GM19193 (cell line): ENCODE results near the gene NAP1L4.

ENCODE experiments used
- POLR2A ChIP-seq: IDR thresholded peaks from 4 replicates; pipeline ENCODE4 v1.6.1; 2011; ENCODE audit not compliant: insufficient read depth, insufficient read length; ENCODE audit errors: extremely low read depth

NAP1L4 gene

DNA sequence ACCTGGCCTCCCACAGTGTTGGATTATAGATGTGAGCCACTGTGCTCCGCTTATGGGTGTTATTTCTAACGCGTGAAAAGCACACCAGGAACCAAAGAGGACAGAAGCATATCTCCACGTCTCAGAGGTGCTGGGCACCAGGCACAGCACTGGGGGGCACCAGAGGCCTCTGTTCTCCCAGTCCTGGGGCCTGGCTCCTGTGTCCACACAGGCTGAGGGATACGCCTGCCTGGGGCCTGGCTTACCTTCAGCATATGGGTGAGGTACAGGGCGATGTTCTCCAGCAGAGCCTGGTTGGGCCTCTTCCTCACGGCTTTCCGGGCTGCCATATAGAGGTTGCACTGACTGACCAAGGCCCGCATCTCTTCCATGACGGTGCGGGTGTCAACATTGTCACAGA is 24.7 kb upstream of the NAP1L4 start:
- no peak for TF ChIP-seq POLR2A

DNA sequence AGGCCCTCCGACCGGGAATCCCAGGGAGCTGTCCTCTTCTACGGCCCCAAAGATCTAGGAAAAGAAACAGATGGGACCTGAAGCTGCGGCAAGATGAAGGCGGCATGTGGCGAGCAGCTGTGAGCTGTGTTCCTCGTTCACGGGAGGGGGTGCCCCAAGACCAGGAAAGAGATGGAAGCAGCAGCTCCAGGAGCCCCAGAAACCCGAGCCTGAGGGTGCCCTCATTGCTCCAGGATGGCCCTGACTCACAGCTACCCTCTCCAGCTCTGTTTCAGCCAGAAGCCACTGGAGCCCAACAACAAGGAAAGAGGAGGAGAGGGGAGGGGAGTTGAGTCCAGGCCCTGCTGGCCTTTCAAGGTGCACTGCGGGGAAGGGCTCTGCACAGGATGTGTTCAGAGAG is 23.7 kb upstream of the NAP1L4 start:
- no peak for TF ChIP-seq POLR2A

DNA sequence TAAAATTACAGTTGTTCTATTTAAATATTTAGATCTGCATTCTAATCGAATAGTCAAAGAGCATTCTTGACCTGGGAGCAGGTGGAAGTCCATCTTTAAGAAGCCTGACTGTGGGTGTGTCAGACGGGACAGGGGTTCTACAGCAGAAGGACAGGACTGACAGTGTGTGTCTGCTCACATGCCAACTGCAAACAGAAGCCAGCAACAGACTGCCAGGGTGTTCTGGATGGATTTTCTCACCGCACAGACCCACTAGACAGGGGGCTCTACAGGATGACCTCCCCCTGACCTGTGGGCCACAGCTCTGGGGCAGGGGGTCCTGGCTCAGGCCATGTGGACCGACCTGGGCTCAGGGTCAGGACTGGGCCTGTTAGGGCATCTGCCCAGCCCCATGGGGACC is 22.8 kb upstream of the NAP1L4 start:
- no peak for TF ChIP-seq POLR2A

DNA sequence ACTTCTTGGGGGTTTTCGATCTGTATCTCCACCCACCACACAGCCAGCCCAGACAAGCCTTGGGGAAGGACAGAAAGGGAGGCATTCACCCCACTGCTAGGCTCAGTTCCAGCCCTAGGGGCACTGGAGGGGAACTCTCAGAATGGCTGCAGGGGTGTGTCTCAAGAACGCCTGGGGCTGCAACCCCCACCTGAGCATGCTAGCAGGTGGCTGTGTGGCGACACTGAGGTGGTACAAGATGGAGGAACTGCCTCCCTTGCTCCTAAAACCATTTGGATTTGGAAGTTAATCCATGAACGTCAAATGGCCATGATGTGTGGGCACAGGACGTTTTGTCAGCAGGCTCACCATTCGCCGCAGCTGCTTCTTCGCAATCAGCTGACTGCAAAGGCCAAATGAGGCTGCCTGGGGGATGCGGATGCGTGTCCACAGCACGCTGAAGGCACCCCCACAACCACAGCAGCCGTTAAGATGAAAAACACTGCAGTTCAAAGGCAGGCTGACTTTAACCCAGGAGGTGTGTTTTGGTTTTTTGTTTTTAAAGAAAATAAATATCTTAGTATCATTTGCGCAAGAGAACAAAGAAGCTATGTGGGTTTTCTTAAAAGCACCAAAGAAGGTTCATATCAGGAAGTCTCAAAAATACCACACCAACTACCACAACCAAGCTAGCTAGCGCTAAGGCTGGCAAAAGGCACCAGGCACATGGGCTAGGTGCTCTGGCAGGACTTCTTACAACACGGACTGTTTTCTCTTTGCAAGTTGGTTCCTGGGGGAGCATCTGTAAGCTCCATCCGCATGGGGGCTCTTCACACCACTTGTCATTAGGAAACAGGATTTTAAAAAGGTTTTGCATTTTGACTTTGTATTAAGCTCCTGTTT is 22.2 kb upstream of the NAP1L4 start:
- TF ChIP-seq POLR2A, result no peak

DNA sequence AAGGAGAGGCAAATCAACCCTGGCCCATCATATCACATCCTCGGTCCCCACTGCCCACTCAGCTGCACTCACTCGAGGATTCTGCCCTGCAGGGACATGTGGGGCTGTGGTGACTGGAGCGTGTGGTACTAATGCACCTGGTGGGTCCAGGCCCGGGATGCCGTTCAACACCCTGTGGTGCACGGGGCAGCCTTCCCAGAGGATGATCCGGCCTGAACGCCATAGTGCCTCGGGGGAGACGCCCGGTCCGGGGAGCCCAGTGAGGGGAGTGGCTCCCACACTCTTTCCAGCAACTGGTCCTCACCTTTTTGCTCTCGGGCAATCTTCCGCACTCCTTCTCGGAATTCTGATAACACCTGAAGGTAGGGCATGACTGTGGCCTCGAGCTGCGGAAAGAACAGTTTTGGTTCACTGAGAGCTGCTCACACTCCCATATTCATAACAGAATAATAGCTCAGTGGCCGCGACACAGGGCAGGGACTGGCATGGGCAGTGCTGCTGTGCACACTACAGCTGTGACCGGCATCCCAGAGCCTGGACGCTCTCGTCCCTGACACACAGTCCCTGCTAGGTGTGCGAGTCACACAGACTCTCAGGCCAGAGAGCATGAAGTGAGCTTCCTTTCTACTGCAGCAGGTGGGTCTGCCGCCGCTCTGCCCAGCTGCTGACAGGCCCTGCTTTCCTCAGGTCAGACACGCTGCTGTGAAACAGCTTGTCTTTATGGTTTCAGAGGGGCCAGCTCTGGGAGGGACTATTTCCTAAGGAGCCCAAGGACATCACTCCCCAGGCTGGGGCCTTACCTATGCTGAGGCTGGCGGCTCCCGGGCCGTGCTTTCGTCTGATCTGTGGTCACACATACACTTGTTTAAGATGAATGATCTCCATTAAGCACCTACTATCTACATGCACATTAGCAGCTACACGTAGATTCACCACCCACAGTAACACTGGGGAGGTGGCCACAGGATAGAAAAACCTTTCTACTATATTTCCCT is 20.1 kb upstream of the NAP1L4 start:
- no peak for TF ChIP-seq POLR2A

GRCh38 chr11:3010521-3011275 is 18.6 kb upstream of the NAP1L4 start:
- TF ChIP-seq POLR2A, result no peak

DNA sequence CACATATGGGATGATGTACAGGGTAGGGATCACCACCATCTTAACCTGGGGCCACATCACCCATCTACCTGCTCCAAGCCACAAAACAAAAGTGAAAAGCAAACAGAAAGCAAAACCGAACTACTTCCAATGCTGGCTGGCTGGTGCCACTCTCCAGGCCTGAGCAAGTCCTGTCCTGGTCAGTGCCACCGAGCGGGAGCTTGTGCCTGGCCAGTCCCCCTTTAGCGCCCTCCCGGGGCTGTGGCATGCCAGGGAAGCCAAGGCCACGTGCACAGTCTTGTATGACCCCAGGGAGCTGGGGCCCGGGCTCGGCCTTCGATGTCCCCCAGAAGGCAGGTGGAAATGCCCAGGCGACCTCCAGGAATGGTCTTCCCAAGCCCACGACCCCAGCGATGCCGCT is 17.9 kb upstream of the NAP1L4 start:
- no peak for TF ChIP-seq POLR2A

DNA sequence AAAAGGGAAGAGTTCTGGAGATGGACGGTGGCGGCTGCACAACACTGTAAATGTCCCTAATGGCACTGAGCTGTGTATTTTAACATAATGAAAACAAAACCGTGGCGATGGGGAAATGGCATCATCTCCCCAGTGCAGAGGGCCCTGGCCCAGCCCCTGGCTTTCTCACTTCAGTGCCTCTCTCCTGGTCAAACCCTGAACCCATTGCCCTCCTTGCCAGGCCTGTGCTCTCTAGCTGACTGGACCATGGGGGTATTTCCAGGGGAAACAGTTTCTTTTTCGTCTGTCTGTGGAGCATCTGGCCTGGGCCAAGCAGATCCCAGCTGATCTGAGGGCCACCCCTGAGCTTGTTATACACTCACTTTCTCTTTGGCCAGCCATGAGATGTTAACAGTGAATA is 17.4 kb upstream of the NAP1L4 start:
- TF ChIP-seq POLR2A, result no peak

DNA sequence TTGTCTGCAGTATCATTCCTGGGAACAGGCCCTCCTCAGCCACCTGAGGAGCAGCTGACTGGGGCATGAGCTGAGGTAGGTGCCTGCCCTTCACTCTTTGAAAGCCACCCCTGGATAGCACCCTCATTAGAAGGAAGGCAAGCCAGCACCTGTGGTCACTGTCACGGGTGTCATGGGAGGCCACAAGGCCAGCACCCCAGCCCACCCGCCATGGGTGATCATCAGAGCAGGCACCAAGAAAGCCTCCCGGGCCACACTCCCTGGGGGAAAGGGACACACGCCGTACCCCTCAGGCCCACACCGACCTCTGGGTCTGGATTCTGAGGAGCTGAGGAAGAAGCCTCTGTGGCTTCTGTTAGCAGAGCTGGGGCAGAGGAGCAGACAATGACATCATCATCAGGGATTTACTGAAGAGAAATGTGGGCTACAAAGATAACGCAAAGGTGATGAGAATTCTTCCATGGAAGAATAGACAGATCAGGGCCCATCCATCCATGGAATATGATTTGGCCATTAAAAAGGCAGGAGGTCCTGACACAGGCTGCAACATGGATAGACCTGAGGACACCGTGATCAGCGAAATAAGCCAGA is 16.7 kb upstream of the NAP1L4 start:
- no peak for TF ChIP-seq POLR2A

DNA sequence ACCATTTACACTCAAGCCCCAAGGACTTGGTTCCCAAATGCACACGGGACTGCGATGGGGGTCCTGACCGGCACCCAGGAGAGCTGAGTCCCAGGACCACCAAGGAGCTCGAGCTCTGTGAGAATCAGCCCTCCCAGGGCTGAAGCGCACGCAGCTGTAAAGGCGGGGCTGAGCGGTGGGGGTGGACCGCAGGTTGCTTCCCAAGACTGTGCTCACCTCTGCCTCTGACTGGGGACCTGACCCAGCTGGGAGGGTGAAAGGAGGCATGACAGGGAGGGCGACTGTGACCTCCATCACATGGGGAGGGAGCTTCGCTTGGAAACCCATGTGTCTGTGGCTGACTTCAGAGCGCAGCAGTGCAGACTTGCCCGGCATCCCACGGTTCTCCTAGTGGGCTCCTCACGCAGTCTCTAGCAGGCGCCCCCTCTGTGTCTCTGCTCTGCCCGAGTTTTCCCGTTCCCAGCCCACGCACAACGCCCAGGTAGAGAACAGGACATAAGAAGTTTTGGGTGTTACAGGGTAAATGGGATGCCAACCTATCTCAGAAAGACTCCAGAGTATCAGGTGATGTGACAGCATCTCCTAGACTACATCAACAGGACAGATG is 15.4 kb upstream of the NAP1L4 start:
- TF ChIP-seq POLR2A, result no peak

DNA sequence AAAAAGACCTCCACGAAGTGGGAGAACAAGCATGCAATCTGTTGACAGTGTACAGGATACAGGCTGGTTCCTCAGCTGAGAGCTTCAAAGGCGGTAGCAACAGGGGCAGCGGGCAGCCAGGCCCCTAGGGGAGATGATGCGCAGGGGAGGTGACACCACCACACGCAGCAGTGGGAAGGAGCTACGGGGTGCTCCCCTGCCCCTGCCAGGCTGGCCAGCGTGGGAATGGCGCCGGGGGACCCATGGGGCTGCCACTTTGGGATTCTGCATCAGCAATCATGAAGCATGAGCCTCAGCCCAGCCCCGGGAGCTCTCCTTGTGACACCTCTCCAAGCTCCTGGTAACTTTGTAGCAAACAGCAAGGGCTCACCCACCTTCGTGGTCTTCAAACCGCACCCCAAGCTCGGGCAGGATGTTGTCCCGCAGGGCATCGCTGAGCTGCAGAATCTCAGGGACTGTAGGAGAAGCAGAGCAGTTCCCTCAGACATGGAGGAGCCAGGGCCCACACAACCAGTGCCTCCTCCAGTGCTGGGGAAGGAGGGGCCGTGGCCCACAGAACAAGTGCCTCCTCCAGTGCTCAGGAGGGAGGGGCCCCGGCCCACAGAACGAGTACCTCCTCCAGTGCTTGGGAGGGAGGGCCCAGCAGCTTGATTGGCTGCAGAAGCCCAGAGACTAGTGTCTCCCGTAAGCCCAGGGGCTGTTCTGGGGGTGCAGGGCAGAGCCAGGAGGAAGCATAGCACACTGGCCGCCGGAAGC is 14.6 kb upstream of the NAP1L4 start:
- no peak for TF ChIP-seq POLR2A

GRCh38 chr11:3004481-3004880 is 12.4 kb upstream of the NAP1L4 start:
- TF ChIP-seq POLR2A, result no peak

DNA sequence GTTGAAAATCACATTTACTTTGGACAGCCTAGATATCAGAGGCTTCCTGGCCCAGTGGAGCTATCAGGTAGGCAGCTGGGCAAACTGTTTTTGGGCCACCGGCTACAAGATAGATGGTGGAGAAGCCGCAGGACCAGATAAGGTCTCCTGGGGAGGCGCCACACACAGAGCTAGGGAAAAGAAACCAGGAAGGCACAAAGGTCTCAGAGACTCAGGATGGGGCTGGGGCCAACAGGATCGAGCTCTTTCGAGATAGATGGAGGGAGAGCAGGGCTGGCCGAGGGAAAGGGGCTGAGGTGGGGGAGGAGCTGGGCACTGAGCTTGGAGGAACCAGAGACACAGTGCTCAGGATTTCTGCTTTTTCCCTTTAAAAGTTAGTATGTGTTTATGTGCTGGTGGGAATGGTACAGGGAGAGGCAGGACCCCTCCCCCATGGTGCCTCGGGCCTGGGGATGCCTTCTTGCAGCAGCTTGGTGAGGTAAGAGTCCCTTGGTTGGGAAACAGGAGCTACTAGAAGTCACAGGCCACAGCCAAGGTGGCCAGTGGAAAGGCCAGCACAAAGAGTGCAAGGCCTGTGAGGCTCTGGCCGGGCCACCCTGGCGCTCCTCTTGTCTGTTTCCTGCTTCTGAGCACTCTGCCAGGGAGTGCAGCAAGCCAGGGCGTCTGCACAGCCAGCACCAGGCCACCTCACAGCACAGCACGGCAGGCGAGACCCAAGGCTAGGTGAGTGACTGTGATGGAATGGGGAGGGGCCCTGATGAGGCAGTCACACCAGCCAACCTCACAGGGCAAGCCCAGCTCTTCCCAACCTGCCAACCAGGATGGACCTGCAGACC is 11.5 kb upstream of the NAP1L4 start:
- no peak for TF ChIP-seq POLR2A

DNA sequence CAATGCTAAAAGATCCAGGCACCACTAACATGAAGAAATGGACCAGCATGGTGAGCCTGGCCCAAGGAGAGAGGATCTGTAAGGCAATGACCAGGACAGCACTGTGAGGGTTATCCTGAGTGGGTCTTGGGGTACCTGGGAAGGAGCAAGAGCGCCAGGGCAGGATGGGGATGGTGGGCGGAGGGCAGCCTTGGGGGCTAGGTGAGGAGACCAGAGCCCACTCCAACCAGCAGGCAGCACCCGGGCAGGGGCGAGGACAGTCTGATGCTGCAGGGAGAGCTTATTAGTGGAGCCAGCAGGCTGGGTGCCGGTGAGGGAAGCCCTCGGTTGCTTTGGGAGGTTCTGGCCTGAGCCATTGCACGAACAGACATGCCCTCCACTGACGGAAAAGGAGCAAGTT is 10.7 kb upstream of the NAP1L4 start:
- TF ChIP-seq POLR2A, result no peak
